ENCODE data around the gene DIRAS2.

DNA sequence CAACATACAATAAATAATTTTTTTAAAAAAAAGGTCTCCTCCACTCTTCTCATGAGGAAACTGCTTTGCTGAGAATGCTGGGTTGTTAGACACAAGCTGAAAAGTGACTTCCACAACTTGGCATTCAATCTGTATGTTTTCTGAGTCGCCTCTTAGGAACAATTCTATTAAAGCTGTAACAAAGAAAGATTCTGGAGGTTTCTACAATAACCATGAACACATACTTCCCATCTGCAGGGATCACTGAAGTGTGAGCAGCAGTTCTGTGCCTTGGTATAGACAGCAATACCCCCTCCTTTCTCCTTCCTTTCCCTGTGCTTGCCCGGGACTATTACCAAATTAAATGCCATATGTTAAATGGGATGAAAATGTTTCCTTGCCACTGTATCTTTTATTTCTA lies 1.5 kb downstream of the DIRAS2 start:
- TF ChIP-seq GATA2 (IDR thresholded peaks at IDR 0.05; ENCODE audit: insufficient read depth, insufficient read length, low read depth, low read length): no peak
- TF ChIP-seq JUN (IDR thresholded peaks at IDR 0.05; ENCODE audit: borderline replicate concordance, insufficient read depth, insufficient read length, low read depth): no peak
- no peak for TF ChIP-seq CTCF (IDR thresholded peaks at IDR 0.05; ENCODE audit: extremely low read depth in 1 of 2, insufficient read depth in 1 of 2, low read depth in 1 of 2, low read length in 2 of 2)
- TF ChIP-seq POLR2A (IDR thresholded peaks at IDR 0.05; ENCODE audit: low read depth, low read length): no peak
- no peak for TF ChIP-seq EZH2 (IDR thresholded peaks at IDR 0.05; ENCODE audit: borderline replicate concordance, low read depth, low read length, severe bottlenecking)
- TF ChIP-seq, protein P1, sequence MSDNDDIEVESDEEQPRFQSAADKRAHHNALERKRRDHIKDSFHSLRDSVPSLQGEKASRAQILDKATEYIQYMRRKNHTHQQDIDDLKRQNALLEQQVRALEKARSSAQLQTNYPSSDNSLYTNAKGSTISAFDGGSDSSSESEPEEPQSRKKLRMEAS (IDR thresholded peaks at IDR 0.05; ENCODE audit: insufficient read depth, insufficient read length): no peak
- no peak for TF ChIP-seq POLR2AphosphoS5 (IDR thresholded peaks at IDR 0.05; ENCODE audit: insufficient read depth, low read depth, low read length)
- no peak for TF ChIP-seq FOS (IDR thresholded peaks at IDR 0.05; ENCODE audit: borderline replicate concordance, insufficient read depth, low read length)
- no peak for TF ChIP-seq MYC (IDR thresholded peaks at IDR 0.05; ENCODE audit: low read depth, low read length)
